ENCODE data around the gene CLC. TPM values are rescaled to one million over a fixed set of nuclear protein-coding genes. Genes with fewer than 3 reads are reported as not detected.

CLC gene
- total and polyA plus RNA-seq, 3 donors from 2014 or later, result 0.61 TPM; not detected in 2

- H3K27ac ChIP-seq, result no peak overlapping the region
- H3K27me3 ChIP-seq, result no peaks in the 10 kb centered on the region
- H3K4me1 ChIP-seq, result no peaks in the 10 kb centered on the region
- H3K9me3 ChIP-seq, result no peaks in the 10 kb centered on the region
- 90 to 92% methylated on average over 2 of the region's 2 CpGs for WGBS, 2 donors
- DNase-seq, result no peak
- intact Hi-C loops (cut with DNase I; ENCODE audit: low total_unique reads), result no loop called here
- no peak overlapping the region for H3K4me3 ChIP-seq
- no peaks in the 10 kb centered on the region for H3K36me3 ChIP-seq (ENCODE audit: low read depth, missing control alignments)
- no peak for TF ChIP-seq POLR2A (IDR thresholded peaks at IDR 0.05)
- TF ChIP-seq, protein P1, sequence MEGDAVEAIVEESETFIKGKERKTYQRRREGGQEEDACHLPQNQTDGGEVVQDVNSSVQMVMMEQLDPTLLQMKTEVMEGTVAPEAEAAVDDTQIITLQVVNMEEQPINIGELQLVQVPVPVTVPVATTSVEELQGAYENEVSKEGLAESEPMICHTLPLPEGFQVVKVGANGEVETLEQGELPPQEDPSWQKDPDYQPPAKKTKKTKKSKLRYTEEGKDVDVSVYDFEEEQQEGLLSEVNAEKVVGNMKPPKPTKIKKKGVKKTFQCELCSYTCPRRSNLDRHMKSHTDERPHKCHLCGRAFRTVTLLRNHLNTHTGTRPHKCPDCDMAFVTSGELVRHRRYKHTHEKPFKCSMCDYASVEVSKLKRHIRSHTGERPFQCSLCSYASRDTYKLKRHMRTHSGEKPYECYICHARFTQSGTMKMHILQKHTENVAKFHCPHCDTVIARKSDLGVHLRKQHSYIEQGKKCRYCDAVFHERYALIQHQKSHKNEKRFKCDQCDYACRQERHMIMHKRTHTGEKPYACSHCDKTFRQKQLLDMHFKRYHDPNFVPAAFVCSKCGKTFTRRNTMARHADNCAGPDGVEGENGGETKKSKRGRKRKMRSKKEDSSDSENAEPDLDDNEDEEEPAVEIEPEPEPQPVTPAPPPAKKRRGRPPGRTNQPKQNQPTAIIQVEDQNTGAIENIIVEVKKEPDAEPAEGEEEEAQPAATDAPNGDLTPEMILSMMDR (IDR thresholded peaks at IDR 0.05), result no peak
Measured at GRCh38 chr19:39733841-39734240, 4.0 kb downstream of the CLC start.

DNA sequence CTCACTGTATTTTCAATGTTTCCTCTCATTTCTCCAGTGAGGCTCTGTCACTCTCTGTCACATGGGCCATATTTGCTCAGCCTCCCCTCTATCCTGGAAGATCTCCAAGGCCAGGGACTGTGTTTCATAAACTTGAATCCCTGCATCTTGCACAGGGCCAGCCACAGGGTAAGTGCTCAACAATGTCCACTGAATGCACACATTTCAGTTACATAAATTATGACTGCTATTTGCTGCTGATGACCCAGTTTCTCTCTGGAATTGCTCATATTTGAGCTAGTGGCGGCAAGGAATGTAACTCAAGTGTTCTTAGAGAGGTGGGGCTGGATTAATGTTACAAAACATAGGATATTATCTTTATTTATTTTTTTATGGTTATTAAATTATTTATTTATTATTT is 6.1 kb downstream of the CLC start:
- no peak for DNase-seq
- Histone ChIP-seq H3K27me3 (no peaks in the 10 kb centered on the region), H3K4me3 (no peak overlapping the region), H3K9me3 (no peaks in the 10 kb centered on the region), H3K4me1 (no peaks in the 10 kb centered on the region), H3K27ac (no peak overlapping the region), H3K36me3 (ENCODE audit: low read depth, missing control alignments) (no peaks in the 10 kb centered on the region)
- WGBS, 2 donors, result 91 to 96% methylated on average over 1 of the region's 1 CpG
- intact Hi-C loops (cut with DNase I; ENCODE audit: low total_unique reads), result no loop called here
- no peak for TF ChIP-seq POLR2A (IDR thresholded peaks at IDR 0.05)
- TF ChIP-seq, protein P1 (IDR thresholded peaks at IDR 0.05), result no peak

DNA sequence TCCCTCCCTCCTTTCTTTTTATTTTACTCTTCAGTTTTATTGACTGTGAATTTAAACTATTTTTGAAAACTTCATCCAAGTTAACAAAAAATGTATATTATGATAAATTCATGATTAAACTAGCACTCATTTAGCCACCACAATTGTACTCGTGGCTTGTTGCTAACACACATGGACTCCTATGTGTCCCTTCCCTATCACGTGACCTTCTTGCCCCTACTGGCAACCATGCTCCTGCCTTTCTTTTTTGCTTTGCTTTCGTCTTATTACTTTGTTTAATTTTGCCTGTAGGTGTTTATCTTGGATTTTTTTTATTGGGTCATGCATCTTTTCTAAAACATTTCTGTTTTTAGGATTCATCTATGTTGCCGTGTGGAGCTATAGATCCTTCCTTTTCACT is 8.2 kb downstream of the CLC start:
- Histone ChIP-seq H3K27me3 (no peaks in the 10 kb centered on the region), H3K4me3 (no peak overlapping the region), H3K9me3 (no peaks in the 10 kb centered on the region), H3K36me3 (ENCODE audit: low read depth, missing control alignments) (no peaks in the 10 kb centered on the region), H3K27ac (no peak overlapping the region), H3K4me1 (no peaks in the 10 kb centered on the region)
- WGBS, 2 donors, result 64 to 69% methylated on average over 4 of the region's 4 CpGs
- TF ChIP-seq, protein P1 (IDR thresholded peaks at IDR 0.05), result no peak
- no peak for TF ChIP-seq POLR2A (IDR thresholded peaks at IDR 0.05)
- no peak for DNase-seq
- intact Hi-C loops (cut with DNase I; ENCODE audit: low total_unique reads), result no loop called here

- no peaks in the 10 kb centered on the region for H3K4me1 ChIP-seq
- no peak for TF ChIP-seq POLR2A (IDR thresholded peaks at IDR 0.05)
- TF ChIP-seq, protein P1 (IDR thresholded peaks at IDR 0.05), result no peak
- H3K27me3 ChIP-seq, result no peaks in the 10 kb centered on the region
- H3K9me3 ChIP-seq, result no peaks in the 10 kb centered on the region
- WGBS, 2 donors, result 80 to 88% methylated on average over 6 of the region's 6 CpGs
- H3K36me3 ChIP-seq (ENCODE audit: low read depth, missing control alignments), result no peaks in the 10 kb centered on the region
- intact Hi-C loops (cut with DNase I; ENCODE audit: low total_unique reads), result no loop called here
- H3K4me3 ChIP-seq, result no peak overlapping the region
- no peak for DNase-seq
- H3K27ac ChIP-seq, result no peak overlapping the region
Measured at GRCh38 chr19:39728040-39728439, 9.8 kb downstream of the CLC start.

- WGBS, 2 donors, result 85 to 89% methylated on average over 10 of the region's 10 CpGs
- Histone ChIP-seq H3K36me3 (ENCODE audit: low read depth, missing control alignments) (no peaks in the 10 kb centered on the region), H3K27me3 (no peaks in the 10 kb centered on the region), H3K27ac (no peak overlapping the region), H3K4me3 (no peak overlapping the region), H3K4me1 (no peaks in the 10 kb centered on the region), H3K9me3 (no peaks in the 10 kb centered on the region)
- no peak for DNase-seq
- intact Hi-C loops (cut with DNase I; ENCODE audit: low total_unique reads), result no loop called here
- no peak for TF ChIP-seq POLR2A (IDR thresholded peaks at IDR 0.05)
- TF ChIP-seq, protein P1 (IDR thresholded peaks at IDR 0.05), result no peak
Measured at GRCh38 chr19:39727070-39727800, 10.6 kb downstream of the CLC start.
